Activated T-cell treated with anti-CD3 and anti-CD28 coated beads, Interleukin-2, amount 50 U/mL, for 24 hours (primary cell): ENCODE results near the gene TMPRSS6.

ENCODE experiments used
- DNase-seq: peaks from one replicate; pipeline ENCODE4 v3.0.0-alpha.2; 2020
- H3K27ac Mint-ChIP-seq: 2 replicates; pipeline ENCODE4 v1.8.0; 2020; ENCODE audit warnings: mild to moderate bottlenecking, mixed read lengths
- H3K27me3 Mint-ChIP-seq: 2 replicates; pipeline ENCODE4 v1.8.0; 2020; ENCODE audit warnings: mixed read lengths
- H3K36me3 Mint-ChIP-seq: 2 replicates; pipeline ENCODE4 v1.8.0; 2020; ENCODE audit warnings: low read depth, mixed read lengths
- H3K4me1 Mint-ChIP-seq: 2 replicates; pipeline ENCODE4 v1.8.0; 2020; ENCODE audit warnings: low read depth, mixed read lengths
- H3K4me3 Mint-ChIP-seq: 2 replicates; pipeline ENCODE4 v1.8.0; 2020; ENCODE audit warnings: mild to moderate bottlenecking, moderate library complexity, mixed read lengths
- H3K9me3 Mint-ChIP-seq: 2 replicates; pipeline ENCODE4 v1.8.0; 2020; ENCODE audit warnings: mixed read lengths

TMPRSS6 gene

DNA sequence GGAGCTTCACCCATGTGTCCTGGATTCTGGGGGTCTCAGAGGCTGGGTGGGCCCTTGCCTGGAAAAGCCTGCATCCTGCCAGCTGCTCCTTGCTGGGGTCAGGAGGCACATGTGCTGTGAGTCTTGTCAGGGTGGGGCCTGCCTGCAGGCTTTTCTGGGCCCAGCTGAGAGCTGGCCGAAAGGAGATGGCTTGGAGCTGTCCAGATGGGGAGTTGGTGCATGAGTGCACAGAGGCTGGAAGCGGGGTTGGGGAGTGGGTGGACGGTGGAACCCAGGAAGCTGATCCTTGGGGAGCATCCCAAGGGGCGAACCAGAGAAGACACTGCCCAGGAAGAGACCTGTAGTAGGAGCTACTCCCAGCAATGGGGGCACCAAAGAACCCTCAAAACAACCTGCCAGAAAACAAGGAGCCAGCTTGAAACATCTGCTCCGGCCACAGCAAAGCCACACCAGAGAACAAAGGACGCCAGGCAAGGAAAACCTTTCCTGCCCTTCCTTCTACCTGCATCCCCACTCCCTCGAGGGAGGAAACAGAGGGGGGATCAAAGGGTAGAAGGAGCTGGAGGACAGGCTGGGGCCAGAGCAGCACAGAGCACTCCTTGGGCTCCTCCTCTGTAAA lies 66.2 kb downstream of the TMPRSS6 start:
- Mint-ChIP-seq H3K27me3 (no peaks in the 10 kb centered on the region), H3K36me3 (no peaks in the 10 kb centered on the region), H3K27ac (no peak overlapping the region), H3K9me3 (no peaks in the 10 kb centered on the region), H3K4me1 (peaks cover 19% of the 10 kb centered on the region), H3K4me3 (no peak overlapping the region)
- DNase-seq, result no peak

DNA sequence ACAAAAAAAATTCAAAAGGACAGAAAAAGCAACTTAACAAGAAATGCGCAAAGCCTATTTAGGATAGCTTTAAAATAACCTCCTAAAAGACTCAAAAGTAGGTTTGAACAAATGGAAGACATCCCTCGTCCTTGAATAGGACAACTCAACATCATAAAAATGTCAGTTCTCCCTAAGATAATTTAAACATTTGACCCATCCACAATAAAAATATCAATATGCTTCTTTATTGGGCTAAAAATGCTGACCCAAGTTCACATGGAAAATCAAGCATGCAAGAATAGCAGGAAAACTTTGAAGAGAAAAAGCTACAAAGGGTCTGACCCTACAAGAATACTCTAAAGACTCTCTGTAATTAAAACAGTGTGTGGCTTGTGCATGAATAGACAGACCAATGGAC lies 70.0 kb downstream of the TMPRSS6 start:
- Mint-ChIP-seq H3K9me3 (no peaks in the 10 kb centered on the region), H3K4me1 (peaks cover 7% of the 10 kb centered on the region), H3K27ac (no peak overlapping the region), H3K36me3 (no peaks in the 10 kb centered on the region), H3K27me3 (peaks cover 15% of the 10 kb centered on the region), H3K4me3 (no peak overlapping the region)
- DNase-seq, result no peak

DNA sequence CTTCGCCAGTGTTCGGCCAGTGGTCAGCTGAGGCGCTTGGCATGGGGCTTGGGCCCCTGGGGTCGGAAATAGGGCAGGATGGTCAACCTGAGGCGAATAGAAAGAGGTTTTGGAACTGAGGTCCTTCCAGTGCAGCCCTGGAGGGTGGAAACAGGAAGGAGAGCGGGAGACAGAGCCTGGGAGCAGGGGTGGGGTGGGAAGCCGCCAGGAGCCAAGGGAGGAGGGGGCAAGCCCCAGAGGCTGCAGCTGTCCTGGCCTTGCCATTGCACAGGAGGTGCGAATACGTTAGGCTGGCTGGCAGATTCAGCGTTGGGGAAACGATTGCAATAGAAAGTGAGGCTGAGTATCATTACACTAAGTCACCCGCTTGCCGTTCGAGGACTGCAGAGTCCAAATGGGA lies 71.8 kb downstream of the TMPRSS6 start:
- H3K9me3 Mint-ChIP-seq, result no peaks in the 10 kb centered on the region
- H3K27me3 Mint-ChIP-seq, result peaks cover 15% of the 10 kb centered on the region
- peaks cover 5% of the 10 kb centered on the region for H3K4me1 Mint-ChIP-seq
- no peak for DNase-seq
- H3K27ac Mint-ChIP-seq, result no peak overlapping the region
- no peaks in the 10 kb centered on the region for H3K36me3 Mint-ChIP-seq
- H3K4me3 Mint-ChIP-seq, result no peak overlapping the region

DNA sequence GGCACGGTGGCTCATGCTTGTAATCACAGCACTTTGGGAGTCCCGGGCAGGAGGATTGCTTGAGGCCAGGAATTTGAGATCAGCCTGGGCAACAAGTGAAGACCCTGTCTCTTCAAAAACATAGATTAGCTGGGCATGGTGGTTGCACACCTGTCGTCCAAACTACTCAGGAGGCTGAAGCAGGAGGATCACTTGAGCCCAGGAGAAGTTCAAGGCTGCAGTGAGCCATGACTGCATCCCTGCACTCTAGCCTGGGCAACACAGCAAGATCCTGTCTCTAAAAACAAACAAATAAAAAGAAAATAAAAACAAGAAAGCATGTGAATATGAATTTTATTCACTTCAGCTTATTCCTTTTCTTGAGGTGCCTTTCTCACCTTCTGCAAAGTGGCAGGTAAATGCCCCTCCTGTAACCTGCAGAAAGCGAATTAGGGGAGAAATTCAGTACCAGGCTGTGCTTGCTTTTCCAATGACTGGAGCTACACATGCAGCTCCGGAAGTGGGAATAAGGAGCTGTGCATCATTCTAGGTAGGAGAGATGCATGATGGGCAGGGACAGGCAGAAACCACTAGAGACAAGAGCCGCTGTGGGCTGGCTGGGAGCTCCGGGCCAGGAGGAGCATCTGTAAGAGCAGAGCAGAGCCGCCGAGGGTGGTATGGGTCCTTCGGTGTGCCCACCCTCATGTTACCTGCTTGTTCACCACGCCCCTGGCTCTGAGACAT lies 72.7 kb downstream of the TMPRSS6 start:
- no peak overlapping the region for H3K27ac Mint-ChIP-seq
- DNase-seq, result no peak
- no peak overlapping the region for H3K4me3 Mint-ChIP-seq
- H3K27me3 Mint-ChIP-seq, result peaks cover 15% of the 10 kb centered on the region
- no peaks in the 10 kb centered on the region for H3K36me3 Mint-ChIP-seq
- H3K4me1 Mint-ChIP-seq, result peaks cover 5% of the 10 kb centered on the region
- H3K9me3 Mint-ChIP-seq, result no peaks in the 10 kb centered on the region

DNA sequence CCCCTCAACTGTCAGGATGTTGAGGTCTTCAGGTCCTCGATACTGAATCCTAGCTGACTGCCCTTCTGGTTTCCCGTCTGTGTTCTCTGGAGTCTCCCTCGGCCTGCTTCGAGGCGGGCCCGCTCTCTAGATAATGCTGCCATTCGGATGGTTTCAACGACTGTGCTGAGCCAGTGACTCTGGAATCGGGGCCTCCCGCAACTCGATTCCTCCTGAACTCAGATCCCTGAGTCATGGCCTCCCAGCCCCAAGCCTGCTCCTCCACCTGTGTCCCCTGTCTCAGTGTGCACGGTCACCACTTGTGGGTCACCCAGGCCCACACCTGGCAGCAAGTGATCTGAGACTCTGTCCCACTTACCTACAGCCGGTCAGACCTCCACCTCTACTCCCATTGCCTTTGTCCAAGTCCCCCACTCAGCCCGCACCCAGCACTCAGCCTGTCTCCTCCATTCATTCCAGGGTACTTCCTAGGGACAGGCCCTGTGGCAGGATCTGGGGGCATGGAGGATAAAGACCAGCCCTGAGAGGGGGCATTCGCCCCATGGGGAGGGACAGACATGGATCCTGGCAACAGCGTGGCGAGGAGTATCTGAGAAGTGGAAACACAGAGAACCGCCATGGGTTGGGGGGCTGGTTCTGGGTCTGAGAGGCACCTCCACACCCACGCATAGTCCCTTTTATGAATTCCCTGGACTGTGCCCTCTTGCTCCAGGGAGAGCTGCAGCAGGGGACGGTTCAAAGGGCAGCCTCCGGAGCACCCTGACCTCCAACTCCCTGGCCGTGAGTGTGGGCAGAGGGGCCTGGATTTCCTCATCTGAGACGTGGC lies 75.7 kb downstream of the TMPRSS6 start:
- H3K4me1 Mint-ChIP-seq, result no peaks in the 10 kb centered on the region
- no peak for DNase-seq
- H3K27ac Mint-ChIP-seq, result no peak overlapping the region
- H3K9me3 Mint-ChIP-seq, result no peaks in the 10 kb centered on the region
- H3K36me3 Mint-ChIP-seq, result no peaks in the 10 kb centered on the region
- H3K27me3 Mint-ChIP-seq, result peaks cover 15% of the 10 kb centered on the region
- H3K4me3 Mint-ChIP-seq, result no peak overlapping the region

DNA sequence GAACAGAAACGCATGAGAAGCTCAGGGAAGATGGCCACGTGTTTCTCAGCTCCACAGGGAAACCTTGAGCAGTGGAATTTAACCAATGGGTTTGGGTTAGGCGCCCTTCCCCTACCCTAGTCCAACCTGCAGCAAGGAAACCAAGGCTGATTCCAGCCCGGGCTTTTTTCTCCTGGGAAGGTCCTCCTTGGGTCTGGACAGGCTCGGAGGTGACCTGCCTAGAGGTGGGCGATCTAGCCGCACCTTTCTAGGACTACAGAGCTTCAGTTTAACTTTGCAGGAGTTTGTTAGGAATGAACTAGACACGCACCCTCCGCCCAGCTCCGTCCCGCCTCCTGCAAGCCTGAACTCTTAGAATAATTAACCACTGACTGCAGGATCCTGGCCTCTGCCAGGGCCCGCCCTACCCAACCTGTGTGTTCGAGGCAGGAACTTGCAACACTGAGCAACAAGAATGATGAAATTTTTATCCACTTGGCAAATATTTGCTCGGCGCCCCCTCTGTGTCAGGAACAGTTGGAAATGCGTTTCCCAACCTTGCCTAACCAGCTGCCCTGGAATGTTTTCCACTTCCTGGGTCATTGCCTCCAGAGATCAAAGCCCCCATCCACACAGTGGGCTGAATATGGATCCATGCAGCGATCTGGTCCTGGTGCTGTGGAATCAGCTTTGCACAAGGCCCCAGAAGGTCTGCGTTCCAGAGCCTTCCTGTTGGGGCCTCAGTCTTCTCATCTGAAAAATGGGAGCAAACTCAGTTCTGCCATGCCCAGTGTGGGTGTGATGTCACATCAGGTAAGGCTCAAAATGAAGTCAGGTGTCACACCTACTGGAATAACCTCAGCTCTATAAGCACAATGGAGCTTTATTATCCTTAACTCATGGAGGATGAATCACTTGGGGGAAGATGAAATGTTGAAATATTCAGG lies 76.7 kb downstream of the TMPRSS6 start:
- Mint-ChIP-seq H3K4me3 (no peak overlapping the region), H3K27ac (no peak overlapping the region), H3K4me1 (no peaks in the 10 kb centered on the region), H3K27me3 (peaks cover 15% of the 10 kb centered on the region), H3K9me3 (no peaks in the 10 kb centered on the region), H3K36me3 (no peaks in the 10 kb centered on the region)
- no peak for DNase-seq

DNA sequence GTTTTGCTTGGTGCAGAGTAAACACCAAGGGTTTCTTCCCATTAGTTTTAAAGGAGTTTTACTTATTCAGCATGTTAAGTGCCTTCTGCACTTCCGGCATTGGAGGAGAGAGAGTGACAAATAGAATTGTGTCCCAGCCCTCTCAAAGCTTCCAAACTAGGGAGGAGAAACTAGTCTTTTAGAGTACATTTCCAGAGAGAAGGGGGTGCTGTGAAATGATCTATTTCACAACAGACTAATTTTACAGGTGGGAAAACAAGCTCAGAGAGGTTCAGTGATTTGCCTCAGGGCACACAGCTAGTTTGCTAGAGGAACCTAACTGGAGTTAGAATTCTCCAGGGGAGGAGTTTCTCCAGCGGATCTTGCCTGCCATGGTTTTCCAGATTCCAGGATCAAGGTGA lies 77.4 kb downstream of the TMPRSS6 start:
- Mint-ChIP-seq H3K36me3 (no peaks in the 10 kb centered on the region), H3K4me3 (no peak overlapping the region), H3K27me3 (peaks cover 8% of the 10 kb centered on the region), H3K9me3 (no peaks in the 10 kb centered on the region), H3K27ac (no peak overlapping the region), H3K4me1 (no peaks in the 10 kb centered on the region)
- no peak for DNase-seq

DNA sequence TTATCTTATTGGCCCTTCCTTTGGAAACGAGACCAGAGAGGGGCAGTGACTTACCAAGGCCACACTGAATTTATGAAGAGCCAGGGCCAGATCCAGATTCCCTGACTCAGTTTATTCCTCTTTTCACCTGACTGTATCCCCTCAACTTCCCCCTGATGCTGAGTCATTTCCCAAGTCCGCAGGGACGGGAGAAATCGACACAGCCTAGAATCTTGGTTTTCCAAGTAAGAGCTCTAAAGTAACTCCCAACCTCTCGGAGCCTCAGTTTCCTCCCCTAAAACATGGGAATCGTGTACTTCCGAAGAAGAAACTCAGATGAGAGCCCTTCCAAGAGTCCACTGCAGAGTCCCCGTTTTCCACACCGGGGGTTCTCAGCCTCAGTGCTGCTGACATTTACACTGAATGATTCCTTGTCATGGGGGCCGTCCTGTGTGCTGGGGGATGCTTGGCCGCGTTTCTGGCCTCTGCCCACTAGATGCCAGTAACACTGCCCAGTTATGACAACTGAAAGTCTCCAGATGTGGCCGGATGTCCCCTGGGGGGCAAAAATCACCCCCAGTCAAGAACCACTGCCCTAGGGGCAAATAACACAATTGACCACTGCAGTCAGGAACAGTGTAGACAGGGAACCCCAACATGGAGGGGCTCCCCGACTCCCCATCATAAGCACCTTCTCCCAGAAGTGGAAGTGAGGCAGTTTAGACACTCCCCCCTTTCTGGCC lies 78.8 kb downstream of the TMPRSS6 start:
- Mint-ChIP-seq H3K36me3 (peaks cover 2% of the 10 kb centered on the region), H3K4me3 (no peak overlapping the region), H3K27ac (no peak overlapping the region), H3K27me3 (peaks cover 4% of the 10 kb centered on the region), H3K9me3 (no peaks in the 10 kb centered on the region), H3K4me1 (no peaks in the 10 kb centered on the region)
- no peak for DNase-seq

DNA sequence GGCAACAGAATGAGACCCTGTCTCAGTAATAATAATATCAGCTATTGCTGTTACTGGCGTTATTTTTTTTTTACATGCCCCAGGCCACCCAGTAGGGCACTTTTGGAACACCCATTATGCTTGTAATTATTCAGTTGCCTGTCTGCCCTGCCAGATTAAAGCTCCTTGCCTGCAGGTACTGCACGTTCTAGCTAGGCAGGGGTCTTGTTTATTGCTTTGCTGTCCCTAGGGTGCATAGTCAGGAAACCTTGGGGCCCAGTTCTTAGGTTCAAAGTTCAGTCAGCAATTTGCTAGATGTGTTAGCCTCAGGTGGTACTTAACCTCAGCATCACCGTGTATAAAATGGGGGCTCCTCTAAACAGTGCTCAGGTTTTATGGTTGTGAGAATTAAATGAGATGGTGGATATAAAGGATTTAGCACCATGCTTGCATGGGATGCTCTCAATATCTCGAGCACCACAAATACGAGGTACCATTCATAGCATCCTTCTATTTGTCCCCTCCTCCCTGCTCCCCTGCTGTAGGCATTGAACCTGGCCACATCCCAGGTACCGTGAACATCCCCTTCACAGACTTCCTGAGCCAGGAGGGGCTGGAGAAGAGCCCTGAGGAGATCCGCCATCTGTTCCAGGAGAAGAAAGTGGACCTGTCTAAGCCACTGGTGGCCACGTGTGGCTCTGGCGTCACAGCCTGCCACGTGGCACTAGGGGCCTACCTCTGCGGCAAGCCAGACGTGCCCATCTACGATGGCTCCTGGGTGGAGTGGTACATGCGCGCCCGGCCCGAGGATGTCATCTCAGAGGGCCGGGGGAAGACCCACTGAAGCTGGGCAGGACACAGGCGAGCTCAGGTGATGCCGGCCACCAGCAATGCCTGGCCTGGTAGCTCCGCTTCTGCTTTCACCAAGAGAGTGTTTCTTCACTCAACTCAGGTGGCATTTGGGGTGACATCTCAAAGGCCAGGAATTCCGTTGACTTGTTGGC lies 80.5 kb downstream of the TMPRSS6 start:
- no peaks in the 10 kb centered on the region for H3K4me1 Mint-ChIP-seq
- peaks cover 2% of the 10 kb centered on the region for H3K36me3 Mint-ChIP-seq
- DNase-seq, result no peak
- no peak overlapping the region for H3K27ac Mint-ChIP-seq
- no peaks in the 10 kb centered on the region for H3K9me3 Mint-ChIP-seq
- H3K4me3 Mint-ChIP-seq, result no peak overlapping the region
- H3K27me3 Mint-ChIP-seq, result no peaks in the 10 kb centered on the region

DNA sequence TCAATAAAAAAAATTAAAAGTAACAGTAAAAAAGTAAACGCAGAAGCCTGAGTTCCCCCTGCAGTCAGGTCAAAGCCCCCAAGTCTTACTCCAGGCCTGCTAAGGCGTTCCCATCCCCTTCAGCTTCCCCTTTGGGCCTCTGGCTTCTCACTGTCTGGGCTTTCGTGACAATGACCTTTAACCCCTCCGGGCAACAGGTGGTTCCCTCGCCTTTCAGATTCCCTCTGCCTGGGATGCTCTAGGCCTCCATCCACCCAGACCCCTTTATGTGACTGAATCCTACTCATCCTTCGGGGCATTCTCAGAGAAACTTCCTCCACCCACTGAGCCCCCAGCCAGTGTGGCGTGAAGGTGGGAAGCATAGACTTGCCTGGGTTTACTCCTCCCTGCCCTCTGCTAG lies 82.0 kb downstream of the TMPRSS6 start:
- no peaks in the 10 kb centered on the region for H3K27me3 Mint-ChIP-seq
- no peak overlapping the region for H3K4me3 Mint-ChIP-seq
- H3K9me3 Mint-ChIP-seq, result no peaks in the 10 kb centered on the region
- DNase-seq, result no peak
- H3K27ac Mint-ChIP-seq, result no peak overlapping the region
- peaks cover 2% of the 10 kb centered on the region for H3K36me3 Mint-ChIP-seq
- H3K4me1 Mint-ChIP-seq, result no peaks in the 10 kb centered on the region

DNA sequence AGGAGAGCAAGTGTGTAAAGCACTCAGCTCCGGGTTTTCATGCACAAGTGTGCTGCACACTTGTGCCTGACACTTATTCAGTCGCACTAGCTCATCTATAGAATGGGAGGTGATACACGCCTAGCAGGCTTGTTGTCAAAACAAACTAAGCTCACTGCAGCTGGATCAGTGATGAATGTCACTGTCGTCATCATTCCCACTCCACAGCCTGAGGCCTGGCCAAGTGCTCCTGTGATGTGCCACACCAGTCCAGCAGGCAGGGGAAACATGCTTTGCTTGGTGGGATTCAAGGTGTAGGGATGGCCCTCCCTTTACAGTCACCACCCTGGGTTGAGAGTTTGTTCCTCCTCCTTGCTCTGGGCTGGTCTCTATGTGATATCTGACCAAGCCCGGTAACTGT lies 83.2 kb downstream of the TMPRSS6 start:
- no peak for DNase-seq
- peaks cover 2% of the 10 kb centered on the region for H3K36me3 Mint-ChIP-seq
- H3K9me3 Mint-ChIP-seq, result no peaks in the 10 kb centered on the region
- H3K4me1 Mint-ChIP-seq, result no peaks in the 10 kb centered on the region
- no peak overlapping the region for H3K27ac Mint-ChIP-seq
- H3K4me3 Mint-ChIP-seq, result no peak overlapping the region
- peaks cover 6% of the 10 kb centered on the region for H3K27me3 Mint-ChIP-seq

DNA sequence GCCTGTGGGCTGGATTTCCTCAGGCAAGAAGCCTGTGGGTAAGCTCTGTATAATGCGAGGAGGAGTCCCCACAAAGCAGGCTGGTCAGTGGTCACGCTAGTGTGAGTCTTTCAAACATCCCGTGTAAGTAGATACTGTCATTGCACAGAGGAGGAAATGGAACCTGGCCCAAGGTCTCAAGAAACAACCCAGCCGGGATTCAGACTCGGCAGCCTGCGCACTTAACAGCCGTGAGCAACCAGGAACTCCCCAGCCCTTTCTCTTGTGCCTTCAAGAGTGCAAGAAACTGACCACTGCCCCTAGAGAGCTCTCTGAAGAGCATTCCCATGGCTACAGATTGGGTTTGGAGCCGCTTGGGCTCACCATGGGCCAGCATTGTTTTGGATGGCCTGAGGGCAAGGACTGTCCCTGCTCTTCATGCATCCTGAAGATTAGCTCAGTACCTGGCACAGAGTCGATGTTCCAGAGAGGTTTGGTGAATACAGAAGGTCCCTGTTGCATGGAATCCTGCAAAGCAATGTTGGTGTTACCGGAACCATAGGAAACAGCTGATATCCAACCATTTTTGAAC lies 83.9 kb downstream of the TMPRSS6 start:
- Mint-ChIP-seq H3K4me3 (no peak overlapping the region), H3K27ac (no peak overlapping the region), H3K27me3 (peaks cover 11% of the 10 kb centered on the region), H3K4me1 (peaks cover 2% of the 10 kb centered on the region), H3K36me3 (peaks cover 2% of the 10 kb centered on the region), H3K9me3 (no peaks in the 10 kb centered on the region)
- DNase-seq, result no peak
